Stimulated activated CD8-positive, alpha-beta memory T cell treated with anti-CD3 and anti-CD28 coated beads, Interleukin-12 subunit alpha, Interleukin-12 subunit beta, amount 100 ng/mL, for 24 hours (primary cell): ENCODE data around the gene RBM39.

ENCODE experiments used
- DNase-seq: peaks from one replicate; pipeline ENCODE4 v3.0.0-alpha.2; 2020; ENCODE audit errors: extremely low read depth

RBM39 gene

DNA sequence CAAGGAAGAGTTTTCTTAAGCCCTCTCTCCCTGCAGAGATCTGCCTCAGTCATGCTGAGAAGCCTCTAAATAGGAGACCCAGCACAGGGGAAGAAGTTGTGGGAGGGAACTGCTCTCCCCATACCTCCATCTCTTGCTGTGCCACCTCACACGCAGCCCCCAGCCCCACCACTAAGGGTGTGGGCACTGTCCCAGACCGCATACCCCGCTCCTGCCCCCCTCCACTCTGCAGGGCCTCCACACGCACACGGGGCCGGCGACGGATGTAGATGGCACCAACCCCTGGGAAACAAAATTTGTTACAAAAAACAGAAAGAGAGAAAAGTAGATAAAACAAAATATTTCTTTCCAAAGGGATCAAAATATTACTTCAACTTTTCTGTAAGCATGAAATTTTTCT is 67.1 kb downstream of the RBM39 start:
- DNase-seq = no peak

- no peak for DNase-seq
These were observed 68.2 kb downstream of the RBM39 start for GRCh38 chr20:35673884-35674283.

- DNase-seq = no peak
These were observed 72.4 kb downstream of the RBM39 start for GRCh38 chr20:35669681-35670080.

DNA sequence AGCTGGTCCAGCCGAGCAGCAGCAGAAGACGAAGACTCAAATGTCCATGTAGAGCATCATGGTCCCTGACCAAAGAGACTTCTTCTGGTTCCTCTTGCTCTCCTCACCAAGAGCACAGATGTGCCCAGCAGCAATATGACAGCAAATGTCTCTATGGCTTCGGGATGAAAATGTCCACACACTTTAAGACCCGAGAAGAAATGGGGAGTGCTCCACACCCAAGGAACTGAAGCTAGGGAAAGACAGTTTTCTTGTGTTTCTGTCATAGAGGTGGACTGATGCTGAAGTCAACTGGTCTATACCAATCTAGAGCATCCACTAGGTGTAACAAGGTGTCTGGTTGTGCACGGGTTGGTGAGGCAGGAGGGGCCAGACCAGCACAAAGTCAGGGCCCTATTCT is 72.8 kb downstream of the RBM39 start:
- no peak for DNase-seq

- no peak for DNase-seq
These were observed 76.1 kb downstream of the RBM39 start for GRCh38 chr20:35665949-35666288.

DNA sequence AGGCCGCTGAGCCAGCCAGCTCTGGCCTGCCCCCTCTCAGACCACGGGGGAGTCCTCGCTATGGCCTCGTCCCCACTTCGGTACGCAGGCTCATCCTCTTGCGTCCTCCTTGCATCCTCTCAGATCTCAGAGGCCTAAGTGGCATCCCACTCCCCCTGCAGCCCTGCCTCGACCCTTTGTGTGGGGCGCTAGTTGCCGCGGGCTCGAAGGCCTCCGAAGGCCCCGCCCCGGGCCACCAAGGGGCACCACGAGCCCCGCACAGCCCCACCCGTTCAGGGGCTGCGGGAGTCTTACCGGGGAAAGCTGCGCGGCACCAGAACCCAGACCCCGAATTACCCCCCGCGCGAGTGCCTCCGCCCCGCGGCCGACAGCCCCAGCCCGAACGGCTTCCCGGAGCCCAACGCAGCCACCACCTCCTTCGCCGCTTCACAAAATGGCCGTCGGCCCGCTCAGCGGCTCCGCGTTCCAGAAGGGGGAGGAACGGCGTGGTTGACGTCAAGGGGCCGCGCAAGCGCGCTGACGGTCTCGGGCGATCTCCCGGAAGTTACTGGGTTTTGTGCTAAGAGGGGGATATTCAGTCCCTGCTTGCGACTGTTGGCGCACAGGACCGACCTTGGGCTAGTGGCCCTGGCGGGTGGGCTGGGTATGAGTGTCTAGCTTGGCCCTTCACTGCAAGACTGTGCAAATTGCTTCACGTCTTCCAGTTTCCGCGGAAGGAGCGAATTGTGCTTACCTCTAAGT is 77.4 kb downstream of the RBM39 start, which contains the start of the genes CPNE1 and RBM12:
Gene CPNE1, minus strand, starts transcription at position 435 of the 741 bp plus-strand sequence. CDS start 31,977 bp downstream, outside the sequence.
Gene RBM12, minus strand, starts transcription at position 435 of the 741 bp plus-strand sequence. CDS start 9,578 bp downstream, outside the sequence.
- DNase-seq = peak; percentile 75

- DNase-seq = peak; percentile 16
These were observed 78.3 kb downstream of the RBM39 start for GRCh38 chr20:35663516-35664465.

DNA sequence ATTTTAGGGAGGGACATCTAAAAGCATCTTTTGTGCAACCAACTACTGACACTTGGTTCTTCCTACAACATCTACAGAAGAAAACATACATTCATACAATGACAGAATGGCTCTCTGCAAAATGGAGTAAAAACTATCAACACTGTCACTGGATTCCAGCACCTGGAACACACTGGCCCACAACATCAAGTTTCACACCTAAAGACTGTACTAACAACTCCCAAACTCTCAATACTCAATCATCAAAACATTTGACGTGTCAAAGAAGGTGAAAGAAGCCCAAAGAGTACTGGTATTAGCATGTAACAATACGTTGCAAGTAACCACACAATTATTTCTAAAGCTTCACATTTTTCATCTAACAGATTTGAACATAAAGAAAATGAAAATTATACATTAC is 79.5 kb downstream of the RBM39 start:
- no peak for DNase-seq

DNA sequence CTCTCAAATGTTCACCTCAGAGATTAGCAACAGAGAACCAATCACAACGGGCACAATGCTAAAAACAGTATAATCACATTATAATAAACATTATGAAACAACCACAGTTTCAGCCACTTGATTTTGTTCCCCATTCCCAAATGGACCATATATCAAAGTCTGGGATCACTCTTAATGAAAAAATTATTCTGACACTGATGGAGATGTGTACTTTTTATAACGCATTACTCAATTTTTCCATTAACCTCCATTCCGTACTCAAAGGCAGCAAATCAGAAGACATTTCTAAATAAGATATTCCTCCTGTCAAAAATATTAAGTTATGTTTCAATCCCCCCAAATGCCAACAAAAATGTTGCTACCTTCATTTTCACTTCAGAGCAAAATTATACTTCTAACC is 80.2 kb downstream of the RBM39 start:
- DNase-seq = no peak

DNA sequence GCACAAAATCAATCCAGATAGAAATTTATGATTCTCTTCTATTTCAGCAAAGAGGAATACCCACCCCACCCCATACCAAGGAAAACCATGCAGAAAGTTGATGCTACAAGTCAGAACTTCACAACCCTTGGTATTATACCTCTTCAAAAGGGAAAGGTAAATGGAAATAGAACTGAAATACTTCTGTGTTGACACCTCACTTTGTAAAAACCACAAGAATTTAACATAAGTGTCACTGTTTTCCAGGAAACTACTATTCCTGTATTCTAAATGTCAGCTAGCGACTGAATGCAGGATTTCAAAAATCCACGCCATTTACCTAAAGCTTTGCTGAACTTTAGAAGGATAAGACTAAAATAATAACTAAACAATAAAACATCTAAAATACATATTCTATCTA is 81.0 kb downstream of the RBM39 start:
- DNase-seq = no peak

DNA sequence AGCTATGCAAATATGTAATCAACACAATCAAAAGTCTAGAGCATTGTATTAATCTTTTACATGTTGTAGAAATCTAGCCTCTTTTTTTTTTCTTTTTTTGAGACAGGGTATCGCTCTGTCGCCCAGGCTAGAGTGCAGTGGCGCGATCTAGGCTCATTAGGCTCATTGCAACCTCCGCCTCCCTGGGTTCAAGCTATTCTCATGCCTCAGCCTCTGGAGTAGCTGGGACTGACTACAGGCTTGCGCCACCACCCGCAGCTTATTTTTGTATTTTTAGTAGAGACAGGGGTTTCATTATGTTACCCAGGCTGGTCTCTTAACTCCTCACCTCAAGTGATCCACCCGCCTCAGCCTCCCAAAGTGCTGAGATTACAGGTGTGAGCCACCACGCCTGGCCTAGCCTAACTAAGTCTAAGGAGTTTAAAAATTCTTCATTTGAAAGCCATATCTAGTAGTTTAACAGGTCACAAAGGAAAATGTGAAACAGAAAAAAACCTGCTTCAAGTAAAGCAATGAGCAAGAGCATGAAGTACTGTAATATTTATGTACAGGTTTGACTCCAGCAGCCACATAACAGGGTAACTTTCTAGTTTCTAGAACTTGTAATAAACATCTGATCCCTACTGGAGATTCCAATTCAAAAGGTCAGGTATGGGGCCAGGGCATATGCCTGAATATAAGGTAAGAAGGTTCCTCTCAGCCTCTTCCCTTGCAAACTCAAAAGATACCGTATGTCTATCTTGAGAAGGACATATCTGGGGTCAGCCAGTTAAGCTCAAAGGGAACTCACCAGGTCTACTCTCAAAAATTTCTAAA is 81.7 kb downstream of the RBM39 start:
- DNase-seq = no peak

DNA sequence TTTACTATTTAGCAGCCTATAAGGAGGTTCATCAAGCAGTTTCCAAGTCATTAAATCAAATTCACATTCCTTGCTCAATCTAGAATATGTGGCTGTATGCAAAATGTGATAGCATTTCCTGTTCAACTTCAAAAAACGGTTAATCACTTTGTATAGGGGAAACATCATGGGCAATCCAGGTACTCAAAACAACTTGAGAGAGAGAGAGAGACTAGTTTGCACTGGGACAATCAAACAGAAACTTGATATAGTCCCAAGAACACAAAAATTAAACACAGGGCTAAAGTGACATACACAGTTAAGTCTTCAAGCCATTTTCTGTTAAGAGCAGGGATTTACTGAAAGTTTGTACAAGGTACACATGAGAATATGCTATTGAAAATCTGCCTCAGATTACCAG is 84.8 kb downstream of the RBM39 start:
- DNase-seq = no peak

- no peak for DNase-seq
These were observed 87.6 kb downstream of the RBM39 start for GRCh38 chr20:35654415-35654814.

- DNase-seq = no peak
These were observed 88.2 kb downstream of the RBM39 start for GRCh38 chr20:35653893-35654292.
